CD14-positive monocyte (primary cell): ENCODE measurements around the gene ZNF442. TPM values are rescaled to one million over a fixed set of nuclear protein-coding genes. Genes with fewer than 3 reads are reported as not detected.

Experiments
- DNase-seq, 3 donors: peaks; one replicate each; pipeline ENCODE4 v3.0.0-alpha.2; 2011 to 2022
- H2AFZ ChIP-seq: 2 replicates; pipeline ENCODE4 v1.6.0; 2012; ENCODE audit warnings: mild to moderate bottlenecking, low read depth, low read length, inconsistent platforms; ENCODE audit not compliant: insufficient read depth, poor library complexity, severe bottlenecking
- H3K27ac ChIP-seq, 2 donors: 1 replicate in 1 of 2; 2 replicates in 1 of 2; pipeline ENCODE4 v1.5.1; 2012 to 2013; ENCODE audit warnings: low read length in 2 of 2, control low read depth in 1 of 2, inconsistent platforms in 1 of 2, low read depth in 1 of 2, mild to moderate bottlenecking in 1 of 2
- H3K27me3 ChIP-seq, 2 donors: one replicate each; pipeline versions ENCODE4 v1.6.0 to v1.6.1; 2011 to 2013; ENCODE audit warnings: low read length in 2 of 2; ENCODE audit not compliant: control insufficient read depth in 2 of 2, insufficient read depth in 2 of 2
- H3K36me3 ChIP-seq, 2 donors: replicated peaks in 1 of 2; 1 replicate in 1 of 2; 2 replicates in 1 of 2; pipeline versions ENCODE4 v1.5.1 to v1.6.1; 2012 to 2013; ENCODE audit warnings: low read length in 2 of 2, control low read depth in 1 of 2, inconsistent platforms in 1 of 2, mild to moderate bottlenecking in 1 of 2; ENCODE audit not compliant: insufficient read depth in 2 of 2, control insufficient read depth in 1 of 2
- H3K4me1 ChIP-seq, 2 donors: 1 replicate in 1 of 2; 2 replicates in 1 of 2; pipeline versions ENCODE4 v1.5.1 to v1.6.1; 2012 to 2013; ENCODE audit warnings: low read length in 2 of 2, control low read depth in 1 of 2, inconsistent platforms in 1 of 2, mild to moderate bottlenecking in 1 of 2, moderate library complexity in 1 of 2; ENCODE audit not compliant: insufficient read depth in 2 of 2, control insufficient read depth in 1 of 2
- H3K4me2 ChIP-seq: replicated peaks from 2 replicates; pipeline ENCODE3; 2012; ENCODE audit warnings: low read length, moderate library complexity, mild to moderate bottlenecking; ENCODE audit not compliant: poor library complexity, severe bottlenecking; ENCODE audit errors: extremely low read depth
- H3K4me3 ChIP-seq, 3 experiments: fragments of 200-600 bp in 1 of 3; sonication (generic) in 1 of 3; replicated peaks in 1 of 3; 1 replicate in 2 of 3; 2 replicates in 1 of 3; pipeline ENCODE4 v1.5.1; 2011 to 2013; ENCODE audit warnings: low read length in 3 of 3, mild to moderate bottlenecking in 3 of 3, control low read depth in 2 of 3, low read depth in 2 of 3, inconsistent platforms in 1 of 3, moderate library complexity in 1 of 3
- H3K79me2 ChIP-seq: 2 replicates; pipeline ENCODE4 v1.6.0; 2012; ENCODE audit warnings: mild to moderate bottlenecking, control low read depth, inconsistent platforms, low read length, moderate library complexity; ENCODE audit not compliant: insufficient read depth
- H3K9ac ChIP-seq: 2 replicates; pipeline ENCODE4 v1.6.0; 2017; ENCODE audit warnings: low read length, mild to moderate bottlenecking; ENCODE audit not compliant: insufficient read depth, poor library complexity, severe bottlenecking
- H3K9me3 ChIP-seq, 2 donors: replicated peaks in 1 of 2; 1 replicate in 1 of 2; 2 replicates in 1 of 2; pipeline versions ENCODE4 v1.5.1 to v1.6.1; 2012 to 2013; ENCODE audit warnings: low read length in 2 of 2, control low read depth in 1 of 2; ENCODE audit not compliant: control insufficient read depth in 1 of 2, insufficient read depth in 1 of 2
- H4K20me1 ChIP-seq: 2 replicates; pipeline ENCODE4 v1.6.0; 2012; ENCODE audit warnings: mild to moderate bottlenecking, low read length, control low read depth, moderate library complexity; ENCODE audit not compliant: insufficient read depth
- H3K27ac Mint-ChIP-seq, 7 donors: one replicate each; pipeline ENCODE4 v1.8.0; 2020; ENCODE audit warnings: mild to moderate bottlenecking in 7 of 7, mixed read lengths in 7 of 7, moderate library complexity in 6 of 7, inconsistent platforms in 2 of 7
- H3K27me3 Mint-ChIP-seq, 3 donors: one replicate each; pipeline ENCODE4 v1.8.0; 2021 to 2022; ENCODE audit warnings: low read depth in 3 of 3, mild to moderate bottlenecking in 3 of 3, mixed read lengths in 3 of 3, moderate library complexity in 3 of 3, inconsistent platforms in 1 of 3
- H3K36me3 Mint-ChIP-seq, 2 donors: one replicate each; pipeline ENCODE4 v1.8.0; 2020; ENCODE audit warnings: mixed read lengths in 2 of 2, inconsistent platforms in 1 of 2, mild to moderate bottlenecking in 1 of 2
- H3K4me1 Mint-ChIP-seq: one replicate; pipeline ENCODE4 v1.8.0; 2020; ENCODE audit warnings: mild to moderate bottlenecking, mixed read lengths
- H3K4me3 Mint-ChIP-seq, 2 donors: one replicate each; pipeline ENCODE4 v1.8.0; 2020; ENCODE audit warnings: mild to moderate bottlenecking in 2 of 2, mixed read lengths in 2 of 2, moderate library complexity in 1 of 2
- H3K9me3 Mint-ChIP-seq, 7 donors: one replicate each; pipeline ENCODE4 v1.8.0; 2020 to 2022; ENCODE audit warnings: mixed read lengths in 7 of 7, mild to moderate bottlenecking in 6 of 7, moderate library complexity in 6 of 7, inconsistent platforms in 2 of 7
- CTCF ChIP-seq: fragments of 200-600 bp; IDR thresholded peaks from one replicate; pipeline ENCODE4 v1.8.0; 2022; ENCODE audit warnings: antibody characterized with exemption, mild to moderate bottlenecking
- WGBS: methylation state at CpG from one replicate; pipeline ENCODE4 v1.1.5; 2013; ENCODE audit warnings: missing lambda C conversion rate; ENCODE audit not compliant: insufficient coverage; 5-methylcytosine and 5-hydroxymethylcytosine counted together
- intact Hi-C, 2 donors: fragments of 100-400 bp; cut with micrococcal nuclease; formaldehyde crosslinking; loops; one replicate each; pipeline versions ENCODE4 v1.15.0 to v1.15.1; 2023
- polyA plus RNA-seq, 3 donors: library from polyadenylated mRNA; depleted of rRNA in 1 of 3; unstranded in 2 of 3; stranded (reverse) in 1 of 3; fragments of 300-500 nt in 2 of 3; fragments of >200 nt in 1 of 3; fragmentation: Illumina TruSeq in 2 of 3; gene quantifications; 1 replicate in 2 of 3; 2 replicates in 1 of 3; pipeline ENCODE4 v1.2.3, GENCODE V29; 2012 to 2021

ZNF442 gene
- polyA plus RNA-seq, 3 donors = 0.03 to 0.39 (median 0.17) TPM

GRCh38 chr19:12331211-12331941 is 34.1 kb downstream of the ZNF442 start:
- peaks cover 20% of the 10 kb centered on the region for H3K4me1 Mint-ChIP-seq
- H3K27me3 Mint-ChIP-seq = peaks cover 0 to 2% (median 0%) of the 10 kb centered on the region in 3 donors
- Histone ChIP-seq H3K27ac (no peak overlapping the region), H4K20me1 (no peaks in the 10 kb centered on the region), H3K79me2 (no peaks in the 10 kb centered on the region), H3K4me1 (peaks cover 15 to 16% of the 10 kb centered on the region in 2 donors), H3K36me3 (no peaks in the 10 kb centered on the region), H3K9ac (no peak overlapping the region), H3K9me3 (peaks cover 0 to 6% of the 10 kb centered on the region in 2 donors), H3K4me3 (no peak overlapping the region), H2AFZ (no peak overlapping the region), H3K4me2 (no peak overlapping the region), H3K27me3 (no peaks in the 10 kb centered on the region)
- intact Hi-C loops = loop anchor here (5.0 kb wide), 1 partner anchor 39 kb away; the partner anchor contains the start of gene ZNF44 (in 2 of the 2)
- no peak overlapping the region for H3K4me3 Mint-ChIP-seq
- H3K36me3 Mint-ChIP-seq = peaks cover 0 to 3% of the 10 kb centered on the region in 2 donors
- no peak for TF ChIP-seq CTCF
- H3K27ac Mint-ChIP-seq = no peak overlapping the region
- peaks cover 0 to 11% (median 6%) of the 10 kb centered on the region in 7 donors for H3K9me3 Mint-ChIP-seq
- DNase-seq = peak in 1 of 3 donors; percentile 18
- WGBS = no CpG with 5 or more reads among the region's 4 CpGs

GRCh38 chr19:12330340-12330739 is 35.1 kb downstream of the ZNF442 start:
- intact Hi-C loops = loop anchor here (5.0 kb wide), 1 partner anchor 38 kb away; the partner anchor contains the start of gene ZNF44 (in 2 of the 2)
- no peak overlapping the region for H3K4me3 ChIP-seq
- H2AFZ ChIP-seq = no peak overlapping the region
- Mint-ChIP-seq H3K9me3 (peaks cover 0 to 18% (median 12%) of the 10 kb centered on the region in 7 donors), H3K27ac (no peak overlapping the region), H3K27me3 (peaks cover 0 to 2% (median 0%) of the 10 kb centered on the region in 3 donors), H3K36me3 (peaks cover 1 to 3% of the 10 kb centered on the region in 2 donors), H3K4me3 (no peak overlapping the region), H3K4me1 (peaks cover 20% of the 10 kb centered on the region)
- H3K4me2 ChIP-seq = no peak overlapping the region
- TF ChIP-seq CTCF = no peak
- DNase-seq = no peak
- H3K27me3 ChIP-seq = no peaks in the 10 kb centered on the region
- H3K9me3 ChIP-seq = peaks cover 6 to 10% of the 10 kb centered on the region in 2 donors
- no peaks in the 10 kb centered on the region for H3K36me3 ChIP-seq
- H4K20me1 ChIP-seq = no peaks in the 10 kb centered on the region
- H3K79me2 ChIP-seq = no peaks in the 10 kb centered on the region
- peaks cover 15 to 16% of the 10 kb centered on the region in 2 donors for H3K4me1 ChIP-seq
- WGBS = 100% methylated on average over 1 of the region's 4 CpGs
- no peak overlapping the region for H3K27ac ChIP-seq
- no peak overlapping the region for H3K9ac ChIP-seq
